Stimulated activated CD4-positive, alpha-beta T cell treated with anti-CD3 and anti-CD28 coated beads, Interleukin-1b, Interleukin-23, amount 100 ng/mL, for 48 hours (primary cell): Measurements from ENCODE around the gene DUSP7.
A peak's percentile ranks its signal among the peaks of the same experiment; 100 is the strongest.

Experiments used
- DNase-seq: peaks from one replicate; pipeline ENCODE4 v3.0.0-alpha.2; 2020

DUSP7 gene

DNA sequence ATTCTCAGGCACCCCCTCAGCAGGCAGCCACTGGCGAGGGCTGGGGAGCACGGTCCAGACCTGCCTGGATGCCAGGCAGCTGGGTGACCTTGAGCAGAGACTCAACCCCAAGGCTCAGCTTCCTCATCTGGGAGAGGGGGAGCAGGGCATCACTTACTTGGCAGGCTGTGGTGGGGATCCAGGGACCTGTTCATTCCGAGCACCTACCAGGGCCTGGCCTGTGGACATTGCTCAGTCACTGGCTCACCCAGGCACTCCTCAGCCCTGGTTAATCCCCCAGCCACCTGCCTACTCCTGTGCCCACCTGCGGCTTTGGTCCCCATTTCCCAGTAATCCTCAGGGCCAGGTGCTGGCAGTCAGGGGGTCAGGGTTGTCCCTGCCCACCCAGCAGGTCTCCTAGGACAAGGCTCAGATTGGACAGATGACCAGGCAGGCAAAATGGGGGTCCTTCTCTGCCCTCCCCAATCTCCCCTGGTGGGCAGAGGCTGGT is 51.4 kb downstream of the DUSP7 start:
- no peak for DNase-seq

GRCh38 chr3:52004163-52004787 is 52.1 kb downstream of the DUSP7 start:
- no peak for DNase-seq

DNA sequence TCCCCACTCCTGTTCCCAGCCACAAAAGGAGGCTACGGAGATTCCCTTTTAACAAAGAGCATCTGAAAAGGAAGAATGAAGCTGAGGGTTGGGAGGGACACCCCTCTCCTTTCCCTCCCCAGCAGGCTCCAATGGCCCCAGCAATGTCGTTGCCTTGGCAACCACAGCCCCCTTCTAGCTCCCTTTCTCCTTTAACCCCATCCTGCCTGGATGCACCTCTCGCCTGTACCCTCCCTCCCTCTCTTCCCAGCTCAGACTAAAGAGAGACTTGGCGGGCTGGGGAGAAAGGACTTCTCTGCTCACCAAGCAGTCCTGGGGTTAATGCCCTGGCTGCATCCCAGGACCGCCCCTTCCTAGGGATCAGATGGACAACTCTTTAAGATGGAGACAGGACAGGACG is 53.6 kb downstream of the DUSP7 start:
- no peak for DNase-seq

DNA sequence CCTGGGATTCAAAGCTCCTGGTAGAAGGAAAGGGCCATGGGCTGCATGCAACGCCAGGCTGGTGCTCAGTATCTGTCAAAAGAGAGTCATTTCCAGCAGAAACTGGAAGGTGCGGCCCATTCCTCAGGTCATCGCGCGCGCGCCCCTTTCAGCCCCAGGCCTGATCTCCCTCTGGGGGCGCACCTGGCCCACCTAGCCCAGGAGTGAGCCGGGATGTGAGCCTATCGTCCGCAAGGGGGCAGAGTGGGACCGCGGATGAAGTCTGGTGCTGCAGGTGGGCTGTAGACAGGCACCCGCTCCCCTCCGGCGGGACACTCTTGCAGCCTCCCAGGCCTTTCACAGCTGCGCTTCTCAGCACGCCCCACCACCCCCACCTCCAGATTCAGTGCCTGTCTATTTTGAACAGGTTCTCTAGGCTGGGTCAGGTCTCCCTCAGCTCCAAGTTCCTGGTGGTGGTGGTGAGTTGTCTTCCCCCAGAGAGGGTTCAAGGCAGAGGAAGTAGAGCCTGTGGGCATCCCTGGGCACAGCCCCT is 54.9 kb downstream of the DUSP7 start:
- DNase-seq, result peak; percentile 84

DNA sequence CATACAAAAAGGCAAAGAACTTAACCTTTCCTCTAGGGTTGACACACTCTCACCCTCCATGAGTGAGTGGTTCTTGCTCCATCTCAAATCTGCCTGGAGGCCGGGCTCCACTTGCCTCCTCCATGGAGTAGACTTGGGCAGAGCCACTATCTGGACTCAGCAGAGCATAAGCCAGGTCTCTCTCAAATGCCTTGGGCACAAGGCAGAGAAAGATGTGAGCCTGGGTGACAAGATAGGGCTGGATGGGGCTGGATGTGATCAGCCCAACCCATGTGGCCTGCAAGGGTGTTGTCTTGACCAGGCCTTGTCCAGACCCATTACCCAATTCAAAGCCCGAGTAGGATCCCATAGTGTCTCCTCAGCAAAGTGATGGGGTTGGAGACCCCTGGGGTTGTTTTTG is 56.5 kb downstream of the DUSP7 start:
- no peak for DNase-seq
